Measurements from ENCODE around the gene NECTIN1. TPM values are rescaled to one million over a fixed set of nuclear protein-coding genes. Genes with fewer than 3 reads are reported as not detected.

NECTIN1 gene
- total RNA-seq, 1 donor from 2014 or later = 19.5 TPM

DNA sequence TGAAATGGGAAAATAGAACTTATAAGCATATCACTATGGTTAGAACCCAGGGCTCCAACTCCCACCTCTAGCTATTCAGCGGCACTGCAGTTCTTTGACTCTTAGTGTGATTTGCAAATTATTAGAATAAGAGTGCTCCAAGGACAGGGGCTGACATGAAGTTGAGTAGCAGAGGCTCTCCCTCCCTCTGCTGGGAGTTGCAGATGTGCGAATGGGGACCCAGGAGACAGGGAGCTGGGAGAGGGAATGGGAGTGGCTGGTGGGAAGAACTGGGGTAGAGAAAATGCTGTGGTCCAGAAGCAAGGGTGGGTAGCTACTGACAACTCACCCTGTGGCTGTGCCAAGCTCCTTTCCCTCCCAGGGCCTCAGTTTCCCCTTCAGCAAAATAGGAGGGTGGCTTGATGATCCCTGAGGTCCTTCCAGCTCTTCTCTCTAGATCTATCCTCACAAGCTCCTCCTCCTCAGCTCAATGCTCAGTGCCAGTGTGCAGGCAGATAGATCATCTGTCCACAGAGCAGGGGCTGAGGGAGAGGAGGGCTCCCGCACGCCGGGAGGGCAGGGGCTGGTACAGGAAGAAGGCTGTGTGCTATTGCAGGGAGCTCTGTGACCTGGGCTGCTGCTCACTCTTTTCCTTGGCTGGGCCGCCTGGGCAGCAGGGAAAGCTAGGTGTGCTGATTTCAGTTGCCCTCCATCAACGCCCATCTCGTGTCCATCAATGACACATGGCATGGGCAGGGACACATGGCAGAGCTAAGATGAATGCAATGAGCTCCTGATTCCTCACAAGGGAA lies 99.0 kb downstream of the NECTIN1 start:
- H3K9me3 Mint-ChIP-seq = peaks cover 14% of the 10 kb centered on the region
- H3K27ac Mint-ChIP-seq = peak overlapping the region; percentile 76

DNA sequence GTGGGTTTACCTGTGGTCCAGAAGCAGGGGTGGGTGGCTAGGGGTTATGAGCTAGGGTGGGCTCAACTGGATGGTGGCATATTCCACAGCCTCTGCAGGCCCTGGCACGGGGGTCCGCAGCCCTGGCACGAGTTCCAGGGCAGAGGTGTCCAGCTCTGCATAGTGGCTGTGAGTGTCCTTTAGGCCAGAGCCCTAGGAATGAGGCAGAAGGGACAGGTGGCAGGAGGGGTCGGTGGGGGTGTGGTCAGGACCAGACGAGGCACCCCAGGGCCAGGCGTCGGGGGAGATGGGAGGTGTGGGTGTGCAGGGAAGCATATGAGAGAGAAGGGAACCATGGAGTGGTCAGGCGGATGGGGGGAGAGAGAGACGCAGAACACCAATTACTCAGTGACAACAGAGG lies 99.9 kb downstream of the NECTIN1 start:
- Mint-ChIP-seq H3K27me3 (ENCODE audit: insufficient read depth, low read depth) (peaks cover 11% of the 10 kb centered on the region), H3K4me1 (peaks cover 56% of the 10 kb centered on the region), H3K27ac (peak overlapping the region; percentile 76), H3K4me3 (peak overlapping the region; percentile 43), H3K36me3 (no peaks in the 10 kb centered on the region), H3K9me3 (peaks cover 14% of the 10 kb centered on the region)
- no peak overlapping the region for H3K4me3 ChIP-seq
- H3F3A ChIP-seq (ENCODE audit: low read depth) = peaks cover 8% of the 10 kb centered on the region
- peaks cover 34% of the 10 kb centered on the region for H3K4me1 ChIP-seq
- H4K20me1 ChIP-seq (ENCODE audit: low read depth) = no peaks in the 10 kb centered on the region
- DNase-seq (ENCODE audit: low spot score) = no peak
- H3K79me2 ChIP-seq (ENCODE audit: low read depth) = no peaks in the 10 kb centered on the region
- no peaks in the 10 kb centered on the region for H3K27me3 ChIP-seq
- TF ChIP-seq EZH2 (IDR thresholded peaks at IDR 0.05) = no peak
- TF ChIP-seq, protein P1, sequence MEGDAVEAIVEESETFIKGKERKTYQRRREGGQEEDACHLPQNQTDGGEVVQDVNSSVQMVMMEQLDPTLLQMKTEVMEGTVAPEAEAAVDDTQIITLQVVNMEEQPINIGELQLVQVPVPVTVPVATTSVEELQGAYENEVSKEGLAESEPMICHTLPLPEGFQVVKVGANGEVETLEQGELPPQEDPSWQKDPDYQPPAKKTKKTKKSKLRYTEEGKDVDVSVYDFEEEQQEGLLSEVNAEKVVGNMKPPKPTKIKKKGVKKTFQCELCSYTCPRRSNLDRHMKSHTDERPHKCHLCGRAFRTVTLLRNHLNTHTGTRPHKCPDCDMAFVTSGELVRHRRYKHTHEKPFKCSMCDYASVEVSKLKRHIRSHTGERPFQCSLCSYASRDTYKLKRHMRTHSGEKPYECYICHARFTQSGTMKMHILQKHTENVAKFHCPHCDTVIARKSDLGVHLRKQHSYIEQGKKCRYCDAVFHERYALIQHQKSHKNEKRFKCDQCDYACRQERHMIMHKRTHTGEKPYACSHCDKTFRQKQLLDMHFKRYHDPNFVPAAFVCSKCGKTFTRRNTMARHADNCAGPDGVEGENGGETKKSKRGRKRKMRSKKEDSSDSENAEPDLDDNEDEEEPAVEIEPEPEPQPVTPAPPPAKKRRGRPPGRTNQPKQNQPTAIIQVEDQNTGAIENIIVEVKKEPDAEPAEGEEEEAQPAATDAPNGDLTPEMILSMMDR (IDR thresholded peaks at IDR 0.05) = no peak
- no peak for TF ChIP-seq EZH2phosphoT487 (IDR thresholded peaks at IDR 0.05)
- no peaks in the 10 kb centered on the region for H3K9me3 ChIP-seq (ENCODE audit: low read depth)
- no peaks in the 10 kb centered on the region for H3K36me3 ChIP-seq
- H3K9ac ChIP-seq = no peak overlapping the region
- H3K4me2 ChIP-seq = no peak overlapping the region
- H3K27ac ChIP-seq = no peak overlapping the region
- no peak overlapping the region for H2AFZ ChIP-seq (replicated peaks)

More for the DNA sequence above, 99.0 kb downstream of the NECTIN1 start:
- Histone ChIP-seq H3K27ac (no peak overlapping the region), H3K4me3 (no peak overlapping the region), H3F3A (ENCODE audit: low read depth) (peaks cover 8% of the 10 kb centered on the region), H3K4me1 (peaks cover 31% of the 10 kb centered on the region), H3K36me3 (no peaks in the 10 kb centered on the region), H3K79me2 (ENCODE audit: low read depth) (no peaks in the 10 kb centered on the region), H3K9ac (no peak overlapping the region), H3K4me2 (no peak overlapping the region), H3K9me3 (ENCODE audit: low read depth) (no peaks in the 10 kb centered on the region), H4K20me1 (ENCODE audit: low read depth) (no peaks in the 10 kb centered on the region), H2AFZ (replicated peaks) (no peak overlapping the region), H3K27me3 (no peaks in the 10 kb centered on the region)
- no peak for DNase-seq (ENCODE audit: low spot score)
- Mint-ChIP-seq H3K36me3 (no peaks in the 10 kb centered on the region), H3K4me3 (peak overlapping the region; percentile 4), H3K4me1 (peaks cover 50% of the 10 kb centered on the region), H3K27me3 (ENCODE audit: insufficient read depth, low read depth) (peaks cover 10% of the 10 kb centered on the region)
- TF ChIP-seq EZH2phosphoT487 (IDR thresholded peaks at IDR 0.05) (no peak), EZH2 (IDR thresholded peaks at IDR 0.05) (no peak)
- TF ChIP-seq, protein P1 (IDR thresholded peaks at IDR 0.05) = no peak

DNA sequence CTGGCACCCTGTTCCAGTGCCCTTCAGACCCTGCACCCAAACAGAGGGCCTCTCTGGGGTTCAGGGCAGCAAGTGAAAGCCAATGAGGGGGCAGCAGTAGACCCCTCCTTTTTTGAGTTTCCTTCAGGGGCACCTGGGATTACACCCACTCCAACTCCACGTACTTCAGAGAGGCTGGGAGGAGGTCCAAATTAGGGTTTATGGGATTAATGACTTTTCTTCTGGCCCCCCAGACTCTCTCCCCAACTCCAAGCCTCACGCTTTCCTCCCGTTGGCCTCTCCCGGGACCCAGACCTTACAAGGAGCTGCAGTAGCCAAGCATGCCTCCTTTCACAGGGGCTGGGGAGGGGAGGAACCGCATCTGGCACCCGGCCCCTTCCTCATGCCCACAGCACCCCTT lies 101.7 kb downstream of the NECTIN1 start:
- Histone ChIP-seq H3F3A (ENCODE audit: low read depth) (peaks cover 8% of the 10 kb centered on the region), H3K9me3 (ENCODE audit: low read depth) (no peaks in the 10 kb centered on the region), H3K4me2 (peak overlapping the region; percentile 44), H2AFZ (replicated peaks) (no peak overlapping the region), H3K4me1 (peaks cover 40% of the 10 kb centered on the region), H3K79me2 (ENCODE audit: low read depth) (no peaks in the 10 kb centered on the region), H4K20me1 (ENCODE audit: low read depth) (no peaks in the 10 kb centered on the region), H3K27ac (no peak overlapping the region), H3K27me3 (no peaks in the 10 kb centered on the region), H3K9ac (no peak overlapping the region), H3K4me3 (no peak overlapping the region), H3K36me3 (no peaks in the 10 kb centered on the region)
- DNase-seq (ENCODE audit: low spot score) = no peak
- H3K9me3 Mint-ChIP-seq = peaks cover 5% of the 10 kb centered on the region
- H3K27me3 Mint-ChIP-seq (ENCODE audit: insufficient read depth, low read depth) = peaks cover 11% of the 10 kb centered on the region
- H3K4me3 Mint-ChIP-seq = no peak overlapping the region
- no peaks in the 10 kb centered on the region for H3K36me3 Mint-ChIP-seq
- TF ChIP-seq, protein P1 (IDR thresholded peaks at IDR 0.05) = no peak
- TF ChIP-seq EZH2phosphoT487 (IDR thresholded peaks at IDR 0.05) (no peak), EZH2 (IDR thresholded peaks at IDR 0.05) (no peak)
- peaks cover 68% of the 10 kb centered on the region for H3K4me1 Mint-ChIP-seq
- H3K27ac Mint-ChIP-seq = peak overlapping the region; percentile 87

Measured in neural progenitor cell (in vitro differentiated cells).